PC-9 (cell line): ENCODE results near the gene LMOD3. TPM values are rescaled to one million over a fixed set of nuclear protein-coding genes. Genes with fewer than 3 reads are reported as not detected.

Experiments
- BruUV-seq: library from RNA; stranded (reverse); fragments of 400-500 nt; replicated peaks from 2 replicates; lab custom pipeline; 2021; lab: Mats Ljungman, UMichigan
- CTCF ChIA-PET: fragments of 300-600 bp; sonication (Branson Sonifier 250); formaldehyde crosslinking; loops from one replicate; lab custom pipeline; 2022; ENCODE audit warnings: antibody characterized with exemption; lab: Charles Lee
- POLR2A ChIA-PET: fragments of 300-600 bp; sonication (Branson Sonifier 250); formaldehyde crosslinking; loops from one replicate; lab custom pipeline; 2022; ENCODE audit warnings: antibody characterized with exemption; ENCODE audit not compliant: unreplicated experiment; lab: Charles Lee
- DNase-seq, 2 experiments: peaks; one replicate each; pipeline versions ENCODE4 v3.0.0 to v3.0.0-alpha.2; 2015 to 2022; ENCODE audit warnings: mixed read lengths in 1 of 2
- H2AFZ ChIP-seq: fragments of 200-600 bp; sonication (generic); 2 replicates; pipeline ENCODE4 v1.8.1; 2017; ENCODE audit warnings: antibody characterized with exemption
- H3F3A ChIP-seq: fragments of 200-600 bp; sonication (generic); 2 replicates; pipeline ENCODE4 v1.8.1; 2017; ENCODE audit warnings: antibody characterized with exemption, mild to moderate bottlenecking, low read depth; ENCODE audit not compliant: insufficient read depth
- H3K27ac ChIP-seq: fragments of 200-600 bp; sonication (generic); 2 replicates; pipeline ENCODE4 v1.6.1; 2016; ENCODE audit warnings: mixed run types
- H3K27me3 ChIP-seq: fragments of 200-600 bp; sonication (generic); 2 replicates; pipeline ENCODE4 v1.6.1; 2016; ENCODE audit warnings: low read depth, mixed run types; ENCODE audit not compliant: insufficient read depth
- H3K36me3 ChIP-seq: fragments of 200-600 bp; sonication (generic); 2 replicates; pipeline ENCODE4 v1.6.1; 2016; ENCODE audit warnings: low read depth, mixed run types
- H3K4me1 ChIP-seq: fragments of 200-600 bp; sonication (generic); replicated peaks from 2 replicates; pipeline ENCODE4 v1.6.1; 2016; ENCODE audit warnings: mixed run types; ENCODE audit not compliant: insufficient read depth
- H3K4me2 ChIP-seq: fragments of 200-600 bp; sonication (generic); 2 replicates; pipeline ENCODE4 v1.6.1; 2017; ENCODE audit warnings: mixed run types
- H3K4me3 ChIP-seq: fragments of 200-600 bp; sonication (generic); 2 replicates; pipeline ENCODE4 v1.6.1; 2016; ENCODE audit warnings: mixed run types
- H3K79me2 ChIP-seq: fragments of 200-600 bp; sonication (generic); 2 replicates; pipeline ENCODE4 v1.6.1; 2017; ENCODE audit warnings: low read depth, mixed run types
- H3K9me2 ChIP-seq: fragments of 200-600 bp; sonication (generic); 2 replicates; pipeline ENCODE4 v1.8.1; 2017; ENCODE audit warnings: mild to moderate bottlenecking; ENCODE audit not compliant: insufficient read depth
- H3K9me3 ChIP-seq: fragments of 200-600 bp; sonication (generic); 2 replicates; pipeline ENCODE4 v1.8.1; 2016; ENCODE audit warnings: low read depth; ENCODE audit not compliant: insufficient read depth
- H4K20me1 ChIP-seq: fragments of 200-600 bp; sonication (generic); 2 replicates; pipeline ENCODE4 v1.8.1; 2017; ENCODE audit not compliant: insufficient read depth
- EZH2 ChIP-seq: fragments of 200-600 bp; sonication (generic); IDR thresholded peaks from 2 replicates; pipeline ENCODE4 v1.8.0; 2017; ENCODE audit warnings: antibody characterized with exemption, low read depth
- intact Hi-C: fragments of 100-400 bp; cut with micrococcal nuclease; formaldehyde crosslinking; loops from one replicate; pipeline ENCODE4 v1.10.0; 2022; ENCODE audit not compliant: unreplicated experiment
- total RNA-seq: library from RNA; stranded (reverse); gene quantifications from 2 replicates; pipeline ENCODE4 v1.2.3, GENCODE V29; 2021
- TF ChIP-seq, protein P1 (sequence below): fragments of 200-600 bp; sonication (generic); conservative IDR thresholded peaks from 2 replicates; pipeline ENCODE4 v1.6.1; 2017; ENCODE audit warnings: mixed run types, antibody characterized with exemption, mild to moderate bottlenecking, moderate library complexity

The LMOD3 gene
- total RNA-seq, 1 experiment from 2014 or later, result not detected

DNA sequence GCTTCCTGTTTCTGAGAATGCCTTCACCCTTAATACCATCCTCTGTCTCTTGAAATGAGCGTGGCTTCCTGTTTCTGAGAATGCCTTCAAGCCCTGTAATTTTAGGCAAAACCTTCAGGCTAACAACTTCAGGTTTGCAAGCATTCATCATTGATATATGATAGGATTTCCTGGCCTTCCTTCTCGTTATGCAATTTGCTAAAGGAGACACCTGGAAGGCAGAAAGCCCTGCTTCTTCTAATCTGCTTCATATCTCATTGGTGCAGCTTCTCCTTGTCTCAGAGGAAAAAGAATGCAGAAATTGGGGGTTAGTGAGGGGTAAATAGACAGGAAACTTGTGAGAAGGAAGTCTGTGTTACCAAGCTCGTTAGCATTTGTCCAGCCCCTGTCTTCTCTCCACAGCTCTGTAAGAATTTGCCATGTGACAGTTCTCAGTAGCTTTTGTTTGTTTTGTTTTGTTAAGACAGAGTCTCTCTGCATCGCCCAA is 30.3 kb downstream of the LMOD3 start:
- Histone ChIP-seq H2AFZ (no peak overlapping the region), H3K9me3 (no peaks in the 10 kb centered on the region), H3K9me2 (no peaks in the 10 kb centered on the region), H3K4me2 (peak overlapping the region; percentile 12), H3K27ac (peak overlapping the region; percentile 52), H3K36me3 (peaks cover 9% of the 10 kb centered on the region; the same call in 1 of the 2 replicates), H3K27me3 (no peaks in the 10 kb centered on the region), H4K20me1 (no peaks in the 10 kb centered on the region), H3K4me3 (no peak overlapping the region), H3K4me1 (peaks cover 59% of the 10 kb centered on the region), H3K79me2 (peaks cover 50% of the 10 kb centered on the region), H3F3A (peaks cover 30% of the 10 kb centered on the region; the same call in 1 of the 2 replicates)
- intact Hi-C loops, result no loop called here
- no peak for TF ChIP-seq EZH2
- TF ChIP-seq, protein P1, sequence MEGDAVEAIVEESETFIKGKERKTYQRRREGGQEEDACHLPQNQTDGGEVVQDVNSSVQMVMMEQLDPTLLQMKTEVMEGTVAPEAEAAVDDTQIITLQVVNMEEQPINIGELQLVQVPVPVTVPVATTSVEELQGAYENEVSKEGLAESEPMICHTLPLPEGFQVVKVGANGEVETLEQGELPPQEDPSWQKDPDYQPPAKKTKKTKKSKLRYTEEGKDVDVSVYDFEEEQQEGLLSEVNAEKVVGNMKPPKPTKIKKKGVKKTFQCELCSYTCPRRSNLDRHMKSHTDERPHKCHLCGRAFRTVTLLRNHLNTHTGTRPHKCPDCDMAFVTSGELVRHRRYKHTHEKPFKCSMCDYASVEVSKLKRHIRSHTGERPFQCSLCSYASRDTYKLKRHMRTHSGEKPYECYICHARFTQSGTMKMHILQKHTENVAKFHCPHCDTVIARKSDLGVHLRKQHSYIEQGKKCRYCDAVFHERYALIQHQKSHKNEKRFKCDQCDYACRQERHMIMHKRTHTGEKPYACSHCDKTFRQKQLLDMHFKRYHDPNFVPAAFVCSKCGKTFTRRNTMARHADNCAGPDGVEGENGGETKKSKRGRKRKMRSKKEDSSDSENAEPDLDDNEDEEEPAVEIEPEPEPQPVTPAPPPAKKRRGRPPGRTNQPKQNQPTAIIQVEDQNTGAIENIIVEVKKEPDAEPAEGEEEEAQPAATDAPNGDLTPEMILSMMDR, result no peak
- ChIA-PET CTCF (interaction anchor here (1.8 kb wide), 1 partner anchor 9 kb away, joined by 8 read pairs; no protein-coding TSS in a partner anchor), POLR2A (interaction anchor here (0.6 kb wide), 2 partner anchors 140 to 190 kb away, joined by 3 to 4 read pairs; no protein-coding TSS in a partner anchor)
- BruUV-seq, result no TSS peak
- DNase-seq, result peak in 1 of 2 experiments; percentile 61

DNA sequence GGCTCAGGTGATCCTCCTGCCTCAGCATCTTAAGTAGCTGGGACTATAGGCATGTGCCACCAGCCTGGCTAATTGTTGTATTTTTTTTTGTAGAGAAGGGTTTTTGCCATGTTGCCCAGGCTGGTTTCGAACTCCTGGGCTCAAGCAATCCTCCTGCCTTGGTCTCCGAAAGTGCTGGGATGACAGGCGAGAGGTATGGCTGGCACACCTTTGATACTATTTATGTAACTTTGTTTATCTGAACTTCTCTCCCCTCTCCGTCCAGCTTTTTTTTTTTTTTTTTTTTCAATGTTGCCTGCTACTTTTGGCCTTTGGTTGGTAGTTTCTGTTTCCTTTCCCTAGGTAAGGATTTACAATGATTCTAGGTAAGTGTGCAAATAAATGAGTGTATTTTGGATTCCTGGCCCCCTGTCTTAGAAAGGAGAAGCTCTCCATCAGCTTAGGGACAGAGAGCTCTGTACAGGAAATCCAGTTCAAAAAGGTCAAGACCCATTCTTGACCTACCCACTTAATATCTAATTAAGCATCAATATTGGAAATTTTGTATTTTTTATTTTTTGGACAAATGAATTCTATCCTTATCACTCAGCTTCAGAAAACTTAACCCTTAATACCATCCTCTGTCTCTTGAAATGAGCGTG is 30.9 kb downstream of the LMOD3 start:
- Histone ChIP-seq H2AFZ (no peak overlapping the region), H3K9me3 (no peaks in the 10 kb centered on the region), H3K4me1 (peaks cover 64% of the 10 kb centered on the region), H3K79me2 (peaks cover 52% of the 10 kb centered on the region), H3K4me3 (no peak overlapping the region), H3K27me3 (no peaks in the 10 kb centered on the region), H3K4me2 (peak overlapping the region; percentile 12; the same call in 1 of the 2 replicates), H3K27ac (peak overlapping the region; percentile 52), H3K36me3 (peaks cover 9% of the 10 kb centered on the region; the same call in 1 of the 2 replicates), H3F3A (peaks cover 36% of the 10 kb centered on the region; the same call in 1 of the 2 replicates), H4K20me1 (no peaks in the 10 kb centered on the region), H3K9me2 (no peaks in the 10 kb centered on the region)
- no peak for DNase-seq
- intact Hi-C loops, result no loop called here
- ChIA-PET CTCF (interaction anchor here (0.6 to 1.8 kb wide), 2 partner anchors 10 to 230 kb away, joined by 4 to 8 read pairs; no protein-coding TSS in a partner anchor), POLR2A (interaction anchor here (0.6 kb wide), 3 partner anchors 27 to 191 kb away, joined by 3 to 4 read pairs (median 3); no protein-coding TSS in a partner anchor)
- TF ChIP-seq EZH2, result no peak
- TF ChIP-seq, protein P1, result no peak
- BruUV-seq, result no TSS peak

DNA sequence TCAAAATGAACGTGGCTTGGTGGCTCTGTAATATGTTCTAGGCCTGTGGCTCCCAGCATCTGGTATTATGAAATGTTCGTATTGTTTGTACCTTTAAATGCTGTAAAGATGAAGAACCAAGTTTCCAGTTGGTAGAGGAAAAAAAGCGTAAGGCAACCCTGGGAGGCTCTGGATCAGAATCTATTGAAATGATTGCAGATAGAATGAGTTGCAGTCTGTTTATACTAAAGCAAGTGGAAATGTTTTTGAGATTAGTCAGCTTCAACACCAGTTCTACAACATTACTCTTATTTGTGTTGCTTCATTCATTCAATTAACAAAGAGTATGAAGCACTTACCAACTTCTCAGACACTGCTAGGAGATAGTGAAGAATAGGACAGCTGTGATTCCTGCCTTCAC is 32.4 kb downstream of the LMOD3 start:
- Histone ChIP-seq H3K79me2 (peaks cover 60% of the 10 kb centered on the region), H3K9me3 (no peaks in the 10 kb centered on the region), H4K20me1 (no peaks in the 10 kb centered on the region), H3K36me3 (peaks cover 9% of the 10 kb centered on the region; the same call in 1 of the 2 replicates), H3K4me2 (peak overlapping the region; percentile 99), H3F3A (peaks cover 46% of the 10 kb centered on the region; the same call in 1 of the 2 replicates), H2AFZ (no peak overlapping the region), H3K27me3 (no peaks in the 10 kb centered on the region), H3K9me2 (no peaks in the 10 kb centered on the region), H3K4me3 (peak overlapping the region; percentile 25; the same call in 1 of the 2 replicates), H3K4me1 (peaks cover 69% of the 10 kb centered on the region), H3K27ac (peak overlapping the region; percentile 94)
- intact Hi-C loops, result no loop called here
- CTCF ChIA-PET, result no interaction called here
- no peak for TF ChIP-seq EZH2
- TF ChIP-seq, protein P1, result no peak
- BruUV-seq, result no TSS peak
- DNase-seq, result peak in 1 of 2 experiments; percentile 89
- POLR2A ChIA-PET, result interaction anchor here (0.5 to 0.7 kb wide), 4 partner anchors 15 to 65 kb away, joined by 3 to 22 read pairs (median 4); no protein-coding TSS in a partner anchor
